Ureter (tissue), 1 donor: ENCODE measurements around the gene TP53I13. TPM values are rescaled to one million over a fixed set of nuclear protein-coding genes. Genes with fewer than 3 reads are reported as not detected.
A peak's percentile ranks its signal among the peaks of the same experiment; 100 is the strongest.
"Not testable (repeated sequence)": the region's sequence is repeated elsewhere in the genome, so short reads cannot be mapped to it uniquely, and the experiment has no call there.

ENCODE experiments used
- DNase-seq: peaks from one replicate; pipeline ENCODE4 v3.0.0-alpha.2; 2020; ENCODE audit warnings: low spot score
- total RNA-seq: library from RNA; stranded (reverse); gene quantifications from one replicate; pipeline ENCODE4 v1.2.4, GENCODE V29; 2023
- donor health status: DM: yes; HTN: yes; CAD: no.

TP53I13 gene
- 44.6 TPM for total RNA-seq

DNA sequence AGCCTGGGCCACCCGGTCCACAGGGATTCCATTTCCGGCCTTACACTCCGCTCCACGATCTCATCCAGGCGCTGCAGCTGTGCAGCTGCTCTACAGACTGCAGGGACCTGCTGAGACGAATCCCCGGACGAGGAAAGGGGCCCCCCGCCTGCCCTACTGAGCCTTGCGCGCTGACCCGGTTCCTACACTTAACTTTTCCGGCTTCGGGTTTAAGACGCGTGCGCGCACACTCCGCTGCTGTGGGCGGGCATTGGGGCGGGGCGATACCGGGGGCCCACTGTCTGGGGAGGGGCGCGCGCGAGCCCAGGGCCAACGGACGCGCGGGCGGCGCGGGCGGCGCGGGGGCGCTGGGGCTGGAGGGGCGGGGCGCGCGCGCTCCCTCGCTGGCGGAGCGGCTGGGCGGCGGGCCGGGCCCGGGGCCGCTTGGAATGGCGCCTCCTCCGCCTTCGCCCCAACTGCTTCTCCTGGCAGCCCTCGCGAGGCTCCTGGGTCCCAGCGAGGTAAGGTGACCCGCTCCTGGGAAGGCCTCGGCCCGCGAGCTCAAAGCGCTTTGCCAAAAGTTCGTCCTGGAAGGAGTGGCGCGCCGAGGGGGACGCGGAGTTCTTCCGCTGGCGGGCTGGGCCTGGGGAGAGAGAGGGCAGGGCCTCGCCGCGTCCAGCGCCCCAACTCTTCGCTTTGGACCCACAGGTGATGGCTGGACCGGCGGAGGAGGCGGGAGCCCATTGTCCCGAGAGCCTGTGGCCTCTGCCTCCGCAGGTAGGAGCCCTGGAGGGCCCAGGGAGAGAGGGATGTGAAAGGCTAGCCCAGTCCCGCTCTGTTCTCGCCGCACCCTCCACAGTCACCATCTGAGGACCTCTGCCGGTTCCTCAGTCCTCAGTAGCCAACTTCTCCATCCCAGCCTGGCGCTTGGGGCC is at the start of gene TP53I13:
TP53I13 (plus strand) TSS at position 371 of the 914 bp plus-strand sequence; CDS start at position 429, 58 bp downstream.
- peak; percentile 92 for DNase-seq

GRCh38 chr17:29524692-29525091 is 43.8 kb upstream of the TP53I13 start:
- no peak for DNase-seq

DNA sequence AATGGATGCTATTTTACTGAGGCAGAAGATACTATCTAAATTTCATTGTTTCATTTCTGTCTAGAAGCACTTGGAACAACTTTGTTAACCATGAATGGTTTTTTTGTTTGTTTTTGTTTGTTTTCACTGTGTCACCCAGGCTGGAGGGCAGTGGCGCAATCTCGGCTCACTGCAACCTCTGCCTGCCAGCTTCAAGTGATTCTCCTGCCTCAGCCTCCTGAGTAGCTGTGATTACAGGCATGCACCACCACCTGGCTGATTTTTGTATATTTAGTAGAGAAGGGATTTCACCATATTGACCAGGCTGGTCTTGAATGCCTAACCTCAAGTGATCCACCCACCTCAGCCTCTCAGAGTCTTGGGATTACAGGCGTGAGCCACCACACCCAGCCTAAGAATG is 42.2 kb upstream of the TP53I13 start:
- DNase-seq: no peak

- no peak for DNase-seq
Measured at GRCh38 chr17:29533976-29534375, 34.5 kb upstream of the TP53I13 start.

DNA sequence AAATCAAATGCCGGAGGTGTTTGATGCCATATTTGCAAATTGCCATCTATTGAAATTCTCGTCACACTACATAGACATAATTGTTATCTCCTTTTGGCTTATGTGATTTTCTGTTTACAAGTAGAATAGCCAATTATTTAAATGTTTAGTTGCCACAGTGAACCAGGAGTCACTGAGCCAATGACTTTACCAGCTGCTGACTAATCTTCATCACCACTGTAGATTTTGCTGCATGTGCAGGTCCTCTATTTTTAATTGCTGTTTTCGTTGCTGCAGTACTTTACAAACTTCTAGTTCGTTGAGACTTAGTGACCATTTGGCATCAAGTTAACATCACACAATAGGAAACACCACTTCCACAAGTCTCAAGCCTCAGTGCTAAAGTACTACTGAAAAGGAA is 24.4 kb upstream of the TP53I13 start:
- DNase-seq: no peak

DNA sequence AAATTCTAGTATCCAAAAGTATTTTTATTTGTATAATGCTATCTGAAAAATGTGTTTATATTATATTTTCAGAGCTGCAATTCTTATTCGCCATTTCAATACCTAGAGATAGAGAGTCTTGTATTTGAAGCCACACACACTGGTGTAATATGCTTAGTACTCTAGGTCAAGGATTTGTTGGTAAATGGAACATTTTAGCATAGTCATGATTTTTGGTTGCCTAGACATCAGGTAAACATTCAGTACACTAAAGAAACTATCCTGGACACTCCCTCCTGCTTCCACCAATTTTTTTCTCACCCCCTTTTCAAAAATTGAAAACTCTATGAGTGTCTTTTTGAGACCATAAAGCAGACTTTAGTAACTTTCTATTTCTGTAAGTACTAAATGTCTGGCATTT is 22.4 kb upstream of the TP53I13 start:
- no peak for DNase-seq

GRCh38 chr17:29546830-29547229 is 21.7 kb upstream of the TP53I13 start:
- DNase-seq: no peak

DNA sequence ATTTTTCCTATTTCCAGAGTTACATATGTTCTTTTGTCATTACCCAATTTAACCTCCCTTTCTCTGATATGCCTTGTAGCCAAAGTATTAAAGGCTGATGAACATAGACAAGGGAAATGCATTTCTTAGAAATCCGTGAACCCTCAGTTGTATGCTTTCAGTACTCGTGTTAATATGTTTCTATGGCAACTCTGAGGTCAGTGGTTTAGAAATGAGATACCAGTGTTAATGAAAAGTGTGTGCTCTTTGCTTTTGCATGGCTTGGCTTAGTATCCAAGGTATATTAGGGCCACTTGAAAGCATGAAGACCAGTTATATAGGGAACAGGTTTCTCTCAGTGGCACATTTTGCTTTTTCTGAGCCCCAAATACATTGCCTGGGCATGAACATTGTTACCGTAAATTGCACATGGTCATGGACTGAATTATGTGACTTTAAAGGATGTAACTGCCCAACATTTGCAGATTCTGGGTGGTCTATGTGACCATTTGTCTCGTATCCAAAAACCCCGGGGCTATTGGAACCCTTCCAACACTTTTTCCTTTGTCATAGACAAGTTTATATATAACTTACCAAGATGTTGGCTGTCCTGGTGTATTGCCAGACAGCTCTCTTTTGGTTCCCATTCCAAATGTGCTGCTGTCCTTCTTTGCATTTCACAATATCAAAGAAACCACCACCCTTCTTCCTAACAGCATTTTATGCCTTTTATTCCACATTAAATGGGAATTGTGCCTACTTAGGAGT is 19.2 kb upstream of the TP53I13 start:
- DNase-seq: no peak

DNA sequence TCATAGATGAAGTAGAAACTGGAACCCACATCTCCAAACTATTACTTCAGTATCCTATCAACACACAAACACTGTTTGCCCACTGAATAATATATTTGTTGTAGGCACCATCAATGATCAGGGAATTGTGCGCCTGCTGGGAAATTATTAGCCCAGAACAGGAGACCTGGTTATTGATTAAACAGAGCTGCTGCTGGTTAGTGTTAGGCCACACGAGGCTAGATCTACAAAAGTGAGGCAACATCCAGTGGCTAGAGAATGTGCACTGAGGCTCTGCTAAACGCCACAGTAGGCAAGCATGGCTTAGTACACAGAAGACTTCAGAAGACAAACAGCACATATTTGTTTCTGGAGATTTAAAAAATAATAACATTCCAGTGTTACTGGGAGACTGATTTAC is 12.7 kb upstream of the TP53I13 start:
- no peak for DNase-seq

GRCh38 chr17:29557085-29557738 is 11.3 kb upstream of the TP53I13 start:
- DNase-seq: no peak

DNA sequence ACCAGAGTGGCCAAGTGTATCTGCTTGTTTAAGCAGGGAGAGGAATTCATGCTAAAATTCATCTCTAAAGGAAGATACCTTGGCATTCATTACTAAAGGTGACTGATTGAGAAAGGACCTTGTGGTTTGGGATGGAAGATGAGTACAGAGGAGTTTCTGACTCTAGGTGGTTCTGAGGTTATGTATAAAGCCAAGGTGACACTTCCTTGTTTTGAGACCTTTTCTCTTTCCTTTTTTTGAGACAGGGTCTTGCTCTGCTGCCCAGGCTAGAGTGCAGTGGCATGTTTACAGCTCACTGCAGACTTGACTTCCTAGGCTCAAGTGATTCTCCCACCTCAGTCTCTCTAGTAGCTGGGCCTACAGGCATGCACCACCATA is 10.8 kb upstream of the TP53I13 start:
- DNase-seq: no peak

- not testable (repeated sequence) for DNase-seq
Measured at GRCh38 chr17:29558139-29558538, 10.4 kb upstream of the TP53I13 start.

- no peak for DNase-seq
Measured at GRCh38 chr17:29559640-29560039, 8.9 kb upstream of the TP53I13 start.

DNA sequence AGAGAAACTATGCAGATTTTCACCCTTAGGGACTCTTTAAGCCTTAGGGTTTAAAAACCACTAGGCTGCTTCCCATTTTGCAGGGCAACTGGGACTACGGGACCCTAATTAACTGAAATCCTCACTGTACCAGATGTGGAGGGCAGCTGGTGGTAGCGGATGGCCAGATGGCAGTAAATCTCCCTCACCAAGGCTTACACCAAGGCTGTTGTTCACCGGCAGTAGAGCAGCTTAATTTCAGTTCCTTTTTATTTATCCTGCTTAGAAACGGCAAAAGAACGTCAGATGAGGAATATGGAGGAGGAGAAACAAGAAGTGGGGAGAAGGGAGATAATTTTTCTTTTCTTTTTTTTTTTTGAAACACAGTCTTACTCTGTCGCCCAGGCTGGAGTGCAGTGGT is 8.2 kb upstream of the TP53I13 start:
- no peak for DNase-seq

DNA sequence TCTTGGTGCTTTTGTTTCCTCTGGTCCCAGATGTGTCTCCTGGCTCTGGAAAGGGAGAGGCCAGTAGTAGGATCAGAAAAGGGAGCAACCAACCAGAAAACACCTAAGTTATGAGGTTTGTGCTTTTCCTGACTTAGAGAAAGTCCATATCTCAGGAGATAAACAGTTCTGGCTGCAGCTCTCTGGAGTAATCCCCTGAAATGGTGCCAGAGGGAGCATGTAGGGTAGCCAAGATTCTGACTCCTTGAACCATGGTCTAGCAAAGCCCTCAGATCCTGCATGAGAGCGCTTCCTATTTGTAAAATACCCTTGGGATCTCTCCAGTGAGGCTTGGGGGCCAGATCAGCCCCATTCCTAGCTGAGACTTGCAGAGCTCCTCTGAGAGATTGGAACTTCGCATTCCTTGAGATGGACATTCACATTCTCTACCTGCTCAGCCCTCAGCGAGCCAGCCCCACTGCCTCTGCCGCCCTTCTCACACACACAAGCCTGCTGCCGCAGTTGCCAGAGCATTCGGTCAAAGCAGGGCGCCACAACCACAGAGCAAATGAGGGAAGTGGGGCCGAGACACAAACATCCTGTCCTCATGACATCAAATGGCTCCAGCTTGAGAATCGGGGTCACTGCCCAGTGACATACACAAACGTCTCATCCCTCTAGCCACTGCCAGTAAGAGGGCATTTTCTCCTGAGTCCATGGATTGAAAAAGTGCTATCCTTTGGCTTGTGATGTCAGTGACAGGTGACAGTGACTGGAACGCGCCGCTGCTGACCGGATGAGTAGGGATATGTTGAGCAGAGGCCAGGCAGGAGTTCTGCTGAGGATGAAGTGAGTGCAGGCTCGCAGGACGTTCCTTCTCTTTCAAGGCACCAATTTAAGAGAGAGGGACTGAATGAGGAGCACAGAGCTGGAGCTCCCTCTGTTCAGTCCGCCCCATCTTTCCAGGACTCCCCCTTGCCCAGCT is 6.7 kb upstream of the TP53I13 start:
- no peak for DNase-seq

DNA sequence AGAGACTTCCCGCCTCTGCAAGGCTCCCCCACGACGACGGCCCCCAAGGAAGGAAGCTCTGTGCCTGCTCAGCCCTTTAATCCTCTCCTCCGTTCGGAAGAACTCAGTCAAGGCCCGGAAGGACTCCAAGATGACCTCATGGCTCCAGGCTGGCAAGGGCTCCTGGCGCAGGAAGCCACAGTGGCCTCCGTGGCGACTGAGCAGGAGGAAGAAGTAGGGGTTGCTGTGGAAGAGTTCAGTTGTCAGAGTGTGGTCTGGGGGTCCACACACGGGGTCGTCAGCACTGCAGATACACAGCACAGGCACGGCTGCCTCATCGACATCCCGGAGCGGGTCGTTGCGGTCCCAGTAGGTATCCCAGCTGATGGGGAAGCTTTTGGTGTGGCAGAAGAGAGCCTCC is 5.9 kb upstream of the TP53I13 start:
- DNase-seq: no peak

DNA sequence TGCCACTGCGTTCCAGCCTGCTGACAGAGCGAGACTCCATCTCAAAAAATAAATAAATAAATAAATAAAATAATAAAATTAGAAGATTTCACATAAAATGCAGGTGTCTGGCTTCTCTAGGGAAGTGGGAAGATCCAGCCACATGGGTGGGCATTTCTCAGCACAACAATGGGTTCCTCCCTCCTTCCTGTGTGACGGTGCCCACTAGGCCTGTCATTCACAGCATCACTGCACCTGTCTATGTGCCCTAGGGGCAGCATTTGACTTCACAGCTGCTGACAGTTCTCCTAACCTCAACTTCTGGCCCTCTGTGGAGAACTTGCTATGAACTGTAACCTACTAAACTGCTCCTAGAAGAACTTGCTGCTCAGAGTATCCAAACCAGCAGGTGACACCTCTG is 4.7 kb upstream of the TP53I13 start:
- DNase-seq: no peak

- DNase-seq: peak; percentile 54
Measured at GRCh38 chr17:29565643-29566472, 2.6 kb upstream of the TP53I13 start.

GRCh38 chr17:29566473-29567303 is 1.8 kb upstream of the TP53I13 start, which contains the start of gene ABHD15:
ABHD15 (minus strand) TSS chr17:29567037; CDS start chr17:29566966, 71 bp downstream.
- DNase-seq: peak; percentile 75

GRCh38 chr17:29567304-29567553 is 1.3 kb upstream of the TP53I13 start:
- no peak for DNase-seq
